Esophagus squamous epithelium (tissue), 5 donors: Measurements from ENCODE around the gene NANOGP8. TPM values are rescaled to one million over a fixed set of nuclear protein-coding genes. Genes with fewer than 3 reads are reported as not detected.

Source experiments
- DNase-seq: peaks from one replicate; lab custom pipeline; 2025; lab: John Stamatoyannopoulos, UW
- H3K27ac ChIP-seq, 4 donors: fragments of 200-600 bp; sonication (generic); one replicate each; pipeline ENCODE4 v1.5.1; 2016 to 2019; ENCODE audit warnings: mild to moderate bottlenecking in 1 of 4
- H3K27me3 ChIP-seq, 4 donors: fragments of 200-600 bp; sonication (generic); 1 replicate in 3 of 4; 2 replicates in 1 of 4; pipeline versions ENCODE4 v1.5.1 to v1.6.0; 2017 to 2021; ENCODE audit warnings: antibody characterized with exemption in 1 of 4
- H3K36me3 ChIP-seq, 3 donors: fragments of 200-600 bp; sonication (generic); one replicate each; pipeline ENCODE4 v1.5.1; 2016 to 2019
- H3K4me1 ChIP-seq, 3 donors: fragments of 200-600 bp; sonication (generic); one replicate each; pipeline ENCODE4 v1.5.1; 2017 to 2019
- H3K4me3 ChIP-seq, 4 donors: fragments of 200-600 bp; sonication (generic); 1 replicate in 3 of 4; 2 replicates in 1 of 4; pipeline ENCODE4 v1.5.1; 2016 to 2019; ENCODE audit warnings: mild to moderate bottlenecking in 2 of 4, moderate library complexity in 1 of 4
- H3K9me3 ChIP-seq, 3 donors: fragments of 200-600 bp; sonication (generic); one replicate each; pipeline ENCODE4 v1.5.1; 2016 to 2019
- CTCF ChIP-seq, 6 experiments: fragments of 450-650 bp in 4 of 6; fragments of 200-600 bp in 2 of 6; sonication (generic) in 2 of 6; IDR thresholded peaks; one replicate each; pipeline ENCODE4 v1.5.1; 2016 to 2019; ENCODE audit warnings: antibody characterized with exemption in 6 of 6, mild to moderate bottlenecking in 4 of 6, moderate library complexity in 4 of 6
- POLR2A ChIP-seq, 4 donors: fragments of 450-650 bp; IDR thresholded peaks; one replicate each; pipeline ENCODE4 v1.6.1; 2017; ENCODE audit warnings: antibody characterized with exemption in 4 of 4, mild to moderate bottlenecking in 4 of 4, moderate library complexity in 3 of 4
- WGBS, 2 donors: methylation state at CpG; one replicate each; pipeline ENCODE4 v1.1.5; 2018; 5-methylcytosine and 5-hydroxymethylcytosine counted together
- intact Hi-C: fragments of 100-400 bp; cut with DNase I; formaldehyde crosslinking; loops from one replicate; pipeline ENCODE4 v1.15.0; 2022
- total RNA-seq, 4 donors: library from RNA; depleted of rRNA; stranded (reverse); fragments of >200 nt; gene quantifications; one replicate each; pipeline ENCODE4 v1.1.0, GENCODE V29; 2016
- donor health status: DM: yes; HTN: yes; CAD: no.

Gene NANOGP8
- total RNA-seq, 4 donors from 2014 or later, result 0.95 to 1.6 TPM; not detected in 2

- H3K36me3 ChIP-seq, result no peaks in the 10 kb centered on the region
- H3K9me3 ChIP-seq, result no peaks in the 10 kb centered on the region
- H3K27ac ChIP-seq, result no peak overlapping the region
- DNase-seq, result no peak
- TF ChIP-seq CTCF (IDR thresholded peaks at IDR 0.05) (no peak), POLR2A (IDR thresholded peaks at IDR 0.05) (no peak)
- intact Hi-C loops, result no loop called here
- H3K4me3 ChIP-seq, result no peak overlapping the region
- no peaks in the 10 kb centered on the region for H3K4me1 ChIP-seq
- 76 to 85% methylated on average over 5 of the region's 5 CpGs for WGBS, 2 donors
- H3K27me3 ChIP-seq, result no peaks in the 10 kb centered on the region
These were observed 22.5 kb upstream of the NANOGP8 start for GRCh38 chr15:35107561-35107960.

- Histone ChIP-seq H3K27ac (no peak overlapping the region), H3K9me3 (no peaks in the 10 kb centered on the region), H3K4me3 (no peak overlapping the region), H3K4me1 (no peaks in the 10 kb centered on the region), H3K27me3 (no peaks in the 10 kb centered on the region), H3K36me3 (no peaks in the 10 kb centered on the region)
- intact Hi-C loops, result no loop called here
- no peak for TF ChIP-seq POLR2A (IDR thresholded peaks at IDR 0.05)
- TF ChIP-seq CTCF (IDR thresholded peaks at IDR 0.05), result no peak
- 78% methylated on average over 3 of the region's 3 CpGs for WGBS, 2 donors
- no peak for DNase-seq
These were observed 22.0 kb upstream of the NANOGP8 start for GRCh38 chr15:35107122-35107521.

GRCh38 chr15:35104526-35105147 lies 19.5 kb upstream of the NANOGP8 start:
- Histone ChIP-seq H3K4me1 (no peaks in the 10 kb centered on the region), H3K27ac (no peak overlapping the region), H3K9me3 (no peaks in the 10 kb centered on the region), H3K27me3 (no peaks in the 10 kb centered on the region), H3K36me3 (no peaks in the 10 kb centered on the region), H3K4me3 (no peak overlapping the region)
- 83 to 85% methylated on average over 3 of the region's 3 CpGs for WGBS, 2 donors
- no peak for DNase-seq
- no peak for TF ChIP-seq POLR2A (IDR thresholded peaks at IDR 0.05)
- no peak for TF ChIP-seq CTCF (IDR thresholded peaks at IDR 0.05)
- intact Hi-C loops, result no loop called here

- TF ChIP-seq POLR2A (IDR thresholded peaks at IDR 0.05) (no peak), CTCF (IDR thresholded peaks at IDR 0.05) (no peak)
- intact Hi-C loops, result no loop called here
- 87 to 88% methylated on average over 2 to 3 of the region's 3 CpGs for WGBS, 2 donors
These were observed 17.1 kb upstream of the NANOGP8 start for GRCh38 chr15:35102186-35102585.

GRCh38 chr15:35101335-35101734 lies 16.2 kb upstream of the NANOGP8 start:
- H3K4me1 ChIP-seq, result no peaks in the 10 kb centered on the region
- H3K4me3 ChIP-seq, result no peak overlapping the region
- no peaks in the 10 kb centered on the region for H3K36me3 ChIP-seq
- DNase-seq, result no peak
- H3K9me3 ChIP-seq, result no peaks in the 10 kb centered on the region
- no peaks in the 10 kb centered on the region for H3K27me3 ChIP-seq
- intact Hi-C loops, result no loop called here
- TF ChIP-seq CTCF (IDR thresholded peaks at IDR 0.05) (no peak), POLR2A (IDR thresholded peaks at IDR 0.05) (no peak)
- no peak overlapping the region for H3K27ac ChIP-seq

More at GRCh38 chr15:35102186-35102585, 17.1 kb upstream of the NANOGP8 start:
- H3K36me3 ChIP-seq, result no peaks in the 10 kb centered on the region
- no peaks in the 10 kb centered on the region for H3K9me3 ChIP-seq
- no peak overlapping the region for H3K27ac ChIP-seq
- no peak for DNase-seq
- H3K4me3 ChIP-seq, result no peak overlapping the region
- H3K4me1 ChIP-seq, result no peaks in the 10 kb centered on the region
- no peaks in the 10 kb centered on the region for H3K27me3 ChIP-seq
